GM19239 (cell line): ENCODE results near the gene ZNF177.

Experiments
- DNase-seq: peaks from one replicate; pipeline ENCODE4 v3.0.0; 2011; ENCODE audit warnings: low spot score; ENCODE audit not compliant: insufficient read length
- FAIRE-seq: peaks from 2 replicates; lab custom pipeline; 2011; peaks lifted over from hg19 to GRCh38; lab: Jason Lieb, UNC

Gene ZNF177

DNA sequence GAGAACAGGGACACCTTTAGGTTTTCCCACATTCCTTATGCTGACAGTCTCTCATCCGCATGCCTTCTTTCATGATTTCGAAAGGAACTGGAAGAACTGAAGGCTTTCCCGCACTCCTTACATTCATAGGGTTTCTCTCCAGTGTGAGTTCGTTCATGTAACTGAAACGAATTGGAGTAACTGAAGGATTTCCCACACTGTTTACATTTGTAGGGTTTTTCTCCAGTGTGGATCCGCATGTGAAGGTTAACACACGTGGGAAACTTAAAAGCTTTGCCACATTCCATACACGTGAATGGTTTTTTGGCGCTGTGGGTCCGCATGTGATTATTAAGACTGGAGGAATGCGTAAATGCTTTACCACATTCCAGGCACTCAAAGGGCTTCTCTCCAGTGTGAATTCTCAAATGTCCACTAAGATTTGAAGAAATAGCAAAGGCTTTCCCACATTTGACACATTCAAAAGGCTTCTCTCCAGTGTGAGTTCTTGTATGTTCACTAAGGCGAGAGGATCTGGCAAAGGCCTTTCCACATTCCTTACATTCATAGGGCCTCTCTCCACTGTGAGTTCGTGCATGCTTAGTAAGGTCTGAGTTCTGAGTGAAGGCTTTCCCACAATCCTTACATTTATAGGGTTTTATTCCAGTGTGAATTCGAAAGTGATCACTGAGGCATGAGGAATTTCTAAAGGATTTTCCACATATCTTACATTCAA lies 50.6 kb downstream of the ZNF177 start:
- no peak for DNase-seq
- no peak for FAIRE-seq

- DNase-seq (no peak), FAIRE-seq (no peak)
Observed at GRCh38 chr19:9427941-9428340, 65.1 kb downstream of the ZNF177 start.

DNA sequence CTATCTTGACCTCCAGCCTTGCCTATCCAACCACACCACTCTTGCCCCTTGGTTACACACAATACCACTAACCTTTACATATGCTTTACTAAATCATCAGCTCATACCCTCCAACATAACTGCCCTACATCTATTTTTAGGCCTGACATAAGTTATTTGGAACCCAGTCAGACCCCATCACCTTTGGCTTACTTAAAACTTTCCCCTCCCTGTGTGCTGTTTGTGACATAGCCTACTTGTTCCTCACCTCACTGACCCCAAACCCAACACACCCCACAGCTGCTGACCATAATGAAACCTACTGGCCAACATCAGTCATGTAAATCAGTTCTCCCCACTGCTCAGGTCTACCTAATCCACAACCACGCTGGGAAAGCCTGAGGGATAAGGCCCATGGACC lies 67.6 kb downstream of the ZNF177 start:
- DNase-seq (no peak), FAIRE-seq (no peak)

DNA sequence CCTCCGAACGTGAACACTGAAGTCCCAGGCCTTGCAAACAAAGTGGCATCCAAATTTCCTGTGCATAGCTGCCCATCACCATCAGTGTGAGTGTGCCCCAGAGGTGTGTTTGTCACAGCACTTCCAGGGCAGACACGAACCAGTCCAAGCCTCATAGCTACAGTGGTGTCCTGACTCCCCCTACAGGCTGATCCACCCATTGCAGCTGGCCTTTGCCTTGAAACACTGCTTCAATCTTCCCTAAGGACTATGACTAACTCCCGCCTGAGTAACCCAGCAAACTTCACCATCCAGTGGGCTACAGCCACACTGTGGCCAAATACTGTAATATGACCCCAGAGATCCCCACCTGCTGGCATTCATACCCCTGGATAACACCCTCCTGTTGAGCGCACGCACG lies 68.7 kb downstream of the ZNF177 start:
- DNase-seq (no peak), FAIRE-seq (no peak)
